K562 (cell line): ENCODE data around the gene TRIM3. TPM values are rescaled to one million over a fixed set of nuclear protein-coding genes. Genes with fewer than 3 reads are reported as not detected.

Experiments
- ATAC-seq: fragments of 200-7000 bp; cut with Tn5 transposase; 3 replicates; pipeline ENCODE4 v1.9.1; 2020; ENCODE audit warnings: moderate library complexity
- BruUV-seq: library from RNA; stranded (reverse); fragments of 400-500 nt; replicated peaks from 2 replicates; lab custom pipeline; 2021; lab: Mats Ljungman, UMichigan
- CTCF ChIA-PET: fragments of 300-600 bp; formaldehyde crosslinking; extraction: SDS; loops from one replicate; lab custom pipeline; 2021; ENCODE audit warnings: low intra/inter-chr PET ratio; lab: Yijun Ruan, JAX
- POLR2A ChIA-PET: fragments of 300-600, 350-650 bp; sonication (Branson Sonifier 250); formaldehyde crosslinking; extraction: SDS; loops from one replicate; lab custom pipeline; 2021; ENCODE audit warnings: antibody characterized with exemption, inconsistent platforms; lab: Yijun Ruan, JAX
- DNase-seq, 4 experiments: peaks; one replicate each; pipeline versions ENCODE4 v3.0.0 to v3.0.0-alpha.2; 2011 to 2018; ENCODE audit warnings: low spot score in 3 of 4, mixed read lengths in 3 of 4; ENCODE audit errors: extremely low read depth in 1 of 4
- FAIRE-seq: peaks from 2 replicates; lab custom pipeline; 2011; peaks lifted over from hg19 to GRCh38; lab: Jason Lieb, UNC
- H2AFZ ChIP-seq: 2 replicates; pipeline ENCODE4 v1.6.0; 2011; ENCODE audit warnings: low read depth, low read length, control low read depth, inconsistent platforms
- H3K27ac ChIP-seq: fragments of 200-600 bp; 3 replicates; pipeline ENCODE4 v1.8.0; 2011; ENCODE audit warnings: low read depth, mild to moderate bottlenecking, control low read depth, inconsistent platforms, low read length, moderate library complexity, mixed read lengths; ENCODE audit errors: extremely low read depth
- H3K27me3 ChIP-seq, 2 experiments: fragments of 300-600 bp in 1 of 2; 2 replicates in 1 of 2; 3 replicates in 1 of 2; pipeline versions ENCODE4 v1.6.0 to v1.8.0; 2011; ENCODE audit warnings: inconsistent platforms in 2 of 2, low read length in 2 of 2, mild to moderate bottlenecking in 1 of 2, mixed read lengths in 1 of 2, moderate library complexity in 1 of 2; ENCODE audit not compliant: control insufficient read depth in 2 of 2, insufficient read depth in 2 of 2
- H3K36me3 ChIP-seq: fragments of 300-600 bp; 3 replicates; pipeline ENCODE4 v1.8.0; 2011; ENCODE audit warnings: mild to moderate bottlenecking, low read length, inconsistent platforms; ENCODE audit not compliant: control insufficient read depth, insufficient read depth
- H3K4me1 ChIP-seq, 2 experiments: fragments of 200-600 bp in 1 of 2; replicated peaks in 1 of 2; 2 replicates in 1 of 2; 3 replicates in 1 of 2; pipeline versions ENCODE4 v1.5.1 to v1.8.0; 2011; ENCODE audit warnings: inconsistent platforms in 2 of 2, low read length in 2 of 2, mild to moderate bottlenecking in 1 of 2, mixed read lengths in 1 of 2, moderate library complexity in 1 of 2; ENCODE audit not compliant: control insufficient read depth in 2 of 2, insufficient read depth in 2 of 2
- H3K4me2 ChIP-seq: 2 replicates; pipeline ENCODE4 v1.6.1; 2011; ENCODE audit warnings: low read length, control low read depth, inconsistent platforms, mixed read lengths; ENCODE audit not compliant: insufficient read depth
- H3K4me3 ChIP-seq: fragments of 200-600 bp; sonication (generic), shearing (Covaris generic); 2 replicates; pipeline ENCODE4 v1.5.1; 2016; ENCODE audit warnings: control low read depth, inconsistent platforms
- H3K79me2 ChIP-seq: fragments of 200-600 bp; 3 replicates; pipeline ENCODE4 v1.8.0; 2011; ENCODE audit warnings: low read length, inconsistent platforms; ENCODE audit not compliant: control insufficient read depth, insufficient read depth
- H3K9ac ChIP-seq, 2 experiments: 2 replicates each; pipeline versions ENCODE4 v1.6.0 to v1.6.1; 2011; ENCODE audit warnings: low read depth in 2 of 2, low read length in 2 of 2, control low read depth in 1 of 2, inconsistent platforms in 1 of 2, mild to moderate bottlenecking in 1 of 2, mixed read lengths in 1 of 2; ENCODE audit not compliant: insufficient read depth in 1 of 2
- H3K9me1 ChIP-seq: one replicate; pipeline ENCODE4 v1.6.0; 2011; ENCODE audit warnings: inconsistent platforms, mild to moderate bottlenecking, low read length, moderate library complexity; ENCODE audit not compliant: control insufficient read depth, insufficient read depth
- H3K9me3 ChIP-seq: replicated peaks from 2 replicates; pipeline ENCODE4 v1.5.1; 2011; ENCODE audit warnings: low read depth, low read length, inconsistent platforms; ENCODE audit not compliant: control insufficient read depth, insufficient read depth
- H4K20me1 ChIP-seq: replicated peaks from 2 replicates; pipeline ENCODE4 v1.6.1; 2011; ENCODE audit warnings: low read length, inconsistent platforms, mixed read lengths; ENCODE audit not compliant: control insufficient read depth, insufficient read depth
- ARID4B ChIP-seq: sonication (generic); formaldehyde crosslinking; IDR thresholded peaks from 2 replicates; pipeline ENCODE4 v1.8.0; 2022; ENCODE audit warnings: mild to moderate bottlenecking, missing genetic modification reagents
- CTCFL ChIP-seq: IDR thresholded peaks from 2 replicates; pipeline ENCODE4 v1.6.1; 2011; ENCODE audit warnings: borderline replicate concordance, low read depth, mild to moderate bottlenecking, moderate library complexity, low read length; ENCODE audit not compliant: insufficient read depth, poor library complexity, severe bottlenecking
- DPF2 ChIP-seq: fragments of 450-650 bp; IDR thresholded peaks from 2 replicates; pipeline ENCODE4 v1.6.1; 2016
- E2F6 ChIP-seq, 2 experiments: IDR thresholded peaks; 2 replicates each; pipeline ENCODE4 v1.6.1; 2011; ENCODE audit warnings: borderline replicate concordance in 1 of 2, control low read depth in 1 of 2, low read depth in 1 of 2, low read length in 1 of 2, mild to moderate bottlenecking in 1 of 2, mixed read lengths in 1 of 2, moderate library complexity in 1 of 2; ENCODE audit not compliant: insufficient read depth in 1 of 2, insufficient read length in 1 of 2, poor library complexity in 1 of 2, severe bottlenecking in 1 of 2; ENCODE audit errors: extremely low read depth in 1 of 2
- ELF1 ChIP-seq: fragments of 200-800 bp; sonication (Bioruptor generic); IDR thresholded peaks from 2 replicates; pipeline ENCODE4 v1.6.1; 2016; ENCODE audit warnings: missing genetic modification characterization, missing compliant biosample characterization
- HDAC8 ChIP-seq: fragments of 450-650 bp; IDR thresholded peaks from 2 replicates; pipeline ENCODE4 v1.6.1; 2016; ENCODE audit warnings: mild to moderate bottlenecking, missing genetic modification characterization, moderate library complexity, missing compliant biosample characterization
- JUND ChIP-seq, 2 experiments: IDR thresholded peaks; 2 replicates in 1 of 2; 3 replicates in 1 of 2; pipeline ENCODE4 v1.6.1; 2011; ENCODE audit warnings: borderline replicate concordance in 2 of 2, low read depth in 2 of 2, low read length in 2 of 2, improper control_type of control experiment in 1 of 2, missing biosample characterization in 1 of 2, missing genetic modification characterization in 1 of 2, missing genetic modification reagents in 1 of 2
- KLF6 ChIP-seq: fragments of 250-450 bp; sonication (Bioruptor Pico); IDR thresholded peaks from 2 replicates; pipeline ENCODE4 v1.4.0; 2020; ENCODE audit warnings: mild to moderate bottlenecking, moderate library complexity, borderline replicate concordance
- MCM5 ChIP-seq: fragments of 450-650 bp; IDR thresholded peaks from 2 replicates; pipeline ENCODE4 v1.6.1; 2016; ENCODE audit warnings: low read depth
- PCBP2 ChIP-seq: fragments of 200-400 bp; formaldehyde crosslinking; IDR thresholded peaks from 2 replicates; pipeline ENCODE4 v1.6.1; 2018; ENCODE audit warnings: low read length, low read depth, mild to moderate bottlenecking, moderate library complexity; ENCODE audit not compliant: poor library complexity, severe bottlenecking
- RBM34 ChIP-seq: fragments of 200-400 bp; formaldehyde crosslinking; IDR thresholded peaks from 2 replicates; pipeline ENCODE4 v1.6.1; 2018; ENCODE audit warnings: low read length, borderline replicate concordance; ENCODE audit not compliant: insufficient read depth
- SPI1 ChIP-seq: IDR thresholded peaks from 2 replicates; pipeline ENCODE4 v1.6.1; 2011; ENCODE audit warnings: low read depth, low read length, control low read depth, borderline replicate concordance
- ZC3H8 ChIP-seq: fragments of 450-650 bp; IDR thresholded peaks from 2 replicates; pipeline ENCODE4 v1.6.1; 2017
- ZNF121 ChIP-seq: sonication (generic); formaldehyde crosslinking; conservative IDR thresholded peaks from 2 replicates; pipeline ENCODE4 v1.8.0; 2022; ENCODE audit warnings: missing genetic modification reagents
- WGBS: fragments of 100-300 bp; shearing (Covaris generic); methylation state at CpG from one replicate; pipeline ENCODE4 v1.1.6; 2016; ENCODE audit warnings: low coverage, mixed read lengths; ENCODE audit not compliant: insufficient coverage; ENCODE audit errors: missing lambda C conversion rate; 5-methylcytosine and 5-hydroxymethylcytosine counted together
- in situ Hi-C: fragments of 300-500 bp; cut with MboI; formaldehyde crosslinking; loops from 4 replicates; pipeline ENCODE4 v1.15.0; 2018; ENCODE audit warnings: inconsistent platforms, mixed read lengths
- intact Hi-C: fragments of 100-400 bp; cut with micrococcal nuclease; formaldehyde crosslinking; loops from 2 replicates; pipeline ENCODE4 v1.14.2; 2022
- polyA plus RNA-seq, 8 experiments: library from polyadenylated mRNA; depleted of rRNA in 4 of 8; stranded (reverse) in 5 of 8; unstranded in 3 of 8; fragments of >200 nt; fragmentation: Nextera tagmentation in 2 of 8; fragmentation: Illumina TruSeq in 1 of 8; extraction: Ambion mirVana in 2 of 8; extraction: Trizol in 1 of 8; gene quantifications; 2 replicates each; pipeline versions ENCODE4 v1.2.1 to v1.2.3, GENCODE V29; 2011 to 2014; ENCODE audit warnings: inconsistent platforms in 1 of 8, missing spikeins in 1 of 8
- total RNA-seq, 7 experiments: library from RNA; depleted of rRNA in 6 of 7; stranded (reverse); fragments of >200 nt in 6 of 7; fragmentation: Illumina TruSeq in 2 of 7; extraction: Trizol in 2 of 7; gene quantifications; 2 replicates each; pipeline versions ENCODE4 v1.2.1 to v1.2.3, GENCODE V29; 2011 to 2021; ENCODE audit warnings: low replicate concordance in 1 of 7

Gene TRIM3
- total and polyA plus RNA-seq, 9 of the 15 experiments (the other 6 are each of a cell fraction or from before 2014, with no cell fraction given) = 0.45 to 9.2 (median 4.7) TPM

- no peak for FAIRE-seq
- TF ChIP-seq ZC3H8 (no peak), JUND (IDR thresholded peaks at IDR 0.05; ENCODE audit: borderline replicate concordance, low read depth, low read length) (no peak), JUND (tag; IDR thresholded peaks at IDR 0.05; ENCODE audit: borderline replicate concordance, low read depth, low read length) (no peak), CTCFL (no peak), KLF6 (no peak), SPI1 (no peak), DPF2 (no peak), ZNF121 (CRISPR knock-in tag) (no peak), MCM5 (no peak), E2F6 (IDR thresholded peaks at IDR 0.05; ENCODE audit: borderline replicate concordance in 1 of 2, extremely low read depth in 1 of 2, insufficient read depth in 1 of 2, insufficient read length in 1 of 2, low read depth in 1 of 2, low read length in 1 of 2, poor library complexity in 1 of 2, severe bottlenecking in 1 of 2) (no peak), HDAC8 (tag) (no peak), PCBP2 (no peak), ARID4B (CRISPR knock-in tag) (no peak), ELF1 (no peak), RBM34 (no peak)
Measured at GRCh38 chr11:6472934-6473333, 807 bp downstream of the TRIM3 start.

More at GRCh38 chr11:6472934-6473333, 807 bp downstream of the TRIM3 start:
- DNase-seq (no peak), ATAC-seq (no peak)
- H3K4me1 ChIP-seq = peaks cover 21 to 22% of the 10 kb centered on the region in 2 experiments; a peak in 4 of 5 replicates
- in situ Hi-C loops (no loop called here), intact Hi-C loops (no loop called here)
- H3K9ac ChIP-seq = peak overlapping the region in 1 of 2 experiments; percentile 62; a peak in 2 of 4 replicates
- H3K4me2 ChIP-seq = peak overlapping the region; percentile 81; the same call in 1 of the 2 replicates
- BruUV-seq = no TSS peak
- CTCF ChIA-PET = no interaction called here
- H3K79me2 ChIP-seq = 0 out of 3 replicates have a peak, but pooled peaks cover 3% of the 10 kb centered on the region
- H3K4me3 ChIP-seq = no peak overlapping the region
- POLR2A ChIA-PET = interaction anchor here (0.6 to 1.3 kb wide), 5 partner anchors 9 to 219 kb away, joined by 3 to 6 read pairs (median 4); partner anchors contain the start of genes ARFIP2 and TIMM10B
- H3K9me3 ChIP-seq = no peaks in the 10 kb centered on the region
- H2AFZ ChIP-seq = no peak overlapping the region
- H3K27ac ChIP-seq = no peak overlapping the region
- H3K27me3 ChIP-seq = no peaks in the 10 kb centered on the region
- H4K20me1 ChIP-seq = no peaks in the 10 kb centered on the region
- H3K36me3 ChIP-seq = peaks cover 19% of the 10 kb centered on the region; the same call in 2 of the 3 replicates
- WGBS = 36% methylated on average over 1 of the region's 1 CpG
- H3K9me1 ChIP-seq = no peaks in the 10 kb centered on the region
